Mesendoderm (in vitro differentiated cells): ENCODE data around the gene COG7.

Experiments
- DNase-seq: peaks from one replicate; pipeline ENCODE4 v3.0.0; 2013
- H2AK5ac ChIP-seq: 2 replicates; pipeline ENCODE4 v1.6.1; 2013; ENCODE audit warnings: low read length, inconsistent platforms
- H2BK120ac ChIP-seq: 2 replicates; pipeline ENCODE4 v1.6.1; 2013; ENCODE audit warnings: low read depth, mild to moderate bottlenecking, low read length, moderate library complexity, mixed read lengths
- H2BK15ac ChIP-seq: replicated peaks from 2 replicates; pipeline ENCODE4 v1.6.1; 2013; ENCODE audit warnings: low read depth, mild to moderate bottlenecking, moderate library complexity
- H2BK5ac ChIP-seq: 2 replicates; pipeline ENCODE4 v1.6.1; 2013; ENCODE audit warnings: low read length, inconsistent platforms
- H3K18ac ChIP-seq: 2 replicates; pipeline ENCODE4 v1.6.1; 2013; ENCODE audit warnings: mild to moderate bottlenecking, low read length, mixed read lengths
- H3K23ac ChIP-seq: one replicate; pipeline ENCODE4 v1.6.1; 2013; ENCODE audit warnings: low read length
- H3K27ac ChIP-seq: 2 replicates; pipeline ENCODE4 v1.5.1; 2013; ENCODE audit warnings: low read depth, mild to moderate bottlenecking, inconsistent platforms, low read length, moderate library complexity
- H3K27me3 ChIP-seq: 2 replicates; pipeline ENCODE4 v1.6.1; 2013; ENCODE audit warnings: low read length, control low read depth, mild to moderate bottlenecking, inconsistent platforms; ENCODE audit not compliant: insufficient read depth, poor library complexity
- H3K36me3 ChIP-seq: 2 replicates; pipeline ENCODE4 v1.6.1; 2013; ENCODE audit warnings: low read length, inconsistent platforms; ENCODE audit not compliant: control insufficient read depth, insufficient read depth
- H3K4ac ChIP-seq: one replicate; pipeline ENCODE4 v1.6.1; 2013; ENCODE audit warnings: low read depth, mild to moderate bottlenecking, low read length, moderate library complexity
- H3K4me1 ChIP-seq: 2 replicates; pipeline ENCODE4 v1.6.1; 2013; ENCODE audit warnings: low read depth, low read length, inconsistent platforms; ENCODE audit not compliant: control insufficient read depth
- H3K4me2 ChIP-seq: 2 replicates; pipeline ENCODE4 v1.6.1; 2013; ENCODE audit warnings: low read length
- H3K4me3 ChIP-seq: 2 replicates; pipeline ENCODE4 v1.5.1; 2013; ENCODE audit warnings: mild to moderate bottlenecking, low read length
- H3K56ac ChIP-seq: one replicate; pipeline ENCODE4 v1.6.1; 2013; ENCODE audit warnings: low read length
- H3K79me1 ChIP-seq: 2 replicates; pipeline ENCODE4 v1.6.1; 2013; ENCODE audit warnings: low read length, inconsistent platforms
- H3K79me2 ChIP-seq: 2 replicates; pipeline ENCODE4 v1.6.1; 2013; ENCODE audit warnings: mild to moderate bottlenecking, low read length; ENCODE audit not compliant: control insufficient read depth, insufficient read depth
- H3K9ac ChIP-seq: 2 replicates; pipeline ENCODE4 v1.6.1; 2013; ENCODE audit warnings: low read length, inconsistent platforms
- H4K5ac ChIP-seq: one replicate; pipeline ENCODE4 v1.6.1; 2013; ENCODE audit warnings: low read length
- H4K8ac ChIP-seq: one replicate; pipeline ENCODE4 v1.6.1; 2013; ENCODE audit warnings: low read depth, mild to moderate bottlenecking, control low read depth, low read length, moderate library complexity
- WGBS: extraction: QIAGEN DNeasy Blood & Tissue Kit; methylation state at CpG from one replicate; pipeline ENCODE4 v1.1.7; 2013; ENCODE audit warnings: low lambda C conversion rate, missing lambda C conversion rate; ENCODE audit not compliant: insufficient coverage; ENCODE audit errors: extremely low coverage; 5-methylcytosine and 5-hydroxymethylcytosine counted together

COG7 gene

DNA sequence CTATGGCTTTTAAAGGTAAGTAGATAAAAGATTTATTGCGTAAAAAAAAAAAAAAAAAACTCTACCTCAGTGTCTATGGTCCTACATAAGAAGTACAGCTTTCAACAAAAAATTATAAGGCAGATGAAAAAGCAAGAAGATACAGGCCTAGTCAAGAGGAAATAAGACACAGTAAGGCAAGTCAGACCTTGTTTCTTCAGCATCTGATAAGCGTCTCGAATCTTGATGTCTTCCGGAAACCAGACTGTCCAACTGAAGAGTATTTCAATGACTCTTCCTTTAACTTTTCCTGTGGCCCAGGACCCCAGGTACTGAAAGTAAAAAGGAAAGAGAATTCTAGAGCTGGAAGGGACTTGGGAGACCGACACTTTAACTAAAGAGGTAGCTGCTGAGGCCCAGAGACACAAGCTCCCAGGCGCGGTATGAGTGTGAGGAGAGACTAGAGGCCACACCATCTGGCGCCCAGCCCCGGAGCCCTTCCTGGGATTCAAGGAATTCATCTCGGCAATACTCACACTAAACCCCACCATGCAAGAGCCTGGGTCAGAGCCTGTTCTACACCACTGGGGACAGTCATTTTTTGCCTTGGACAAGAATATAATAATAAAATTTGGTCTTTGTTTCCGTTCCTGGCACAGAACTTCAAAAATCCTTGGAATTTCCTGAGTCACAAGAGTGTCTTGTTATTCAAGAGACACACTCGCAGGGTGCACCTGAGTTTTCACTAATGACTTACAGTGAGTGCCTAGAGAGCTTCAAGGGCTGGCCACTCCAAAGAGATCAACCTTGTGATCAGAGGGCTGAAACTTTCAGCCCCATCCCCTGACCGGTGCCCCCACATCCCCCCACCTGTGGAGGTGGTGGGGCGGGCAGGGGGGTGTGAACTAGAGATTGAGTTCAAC lies 38.8 kb upstream of the COG7 start:
- Histone ChIP-seq H3K4ac (no peak overlapping the region), H3K4me2 (no peak overlapping the region), H2BK5ac (no peak overlapping the region), H3K27me3 (no peaks in the 10 kb centered on the region), H4K5ac (no peak overlapping the region), H4K8ac (no peak overlapping the region), H3K79me2 (no peaks in the 10 kb centered on the region), H3K9ac (no peak overlapping the region), H3K79me1 (peaks cover 2% of the 10 kb centered on the region), H3K56ac (no peak overlapping the region), H2BK15ac (no peak overlapping the region), H3K23ac (no peak overlapping the region), H3K18ac (no peak overlapping the region), H2BK120ac (no peak overlapping the region), H2AK5ac (no peak overlapping the region), H3K36me3 (peaks cover 19% of the 10 kb centered on the region), H3K27ac (no peak overlapping the region), H3K4me3 (no peak overlapping the region), H3K4me1 (no peaks in the 10 kb centered on the region)
- WGBS, result no CpG with 5 or more reads among the region's 14 CpGs
- no peak for DNase-seq

DNA sequence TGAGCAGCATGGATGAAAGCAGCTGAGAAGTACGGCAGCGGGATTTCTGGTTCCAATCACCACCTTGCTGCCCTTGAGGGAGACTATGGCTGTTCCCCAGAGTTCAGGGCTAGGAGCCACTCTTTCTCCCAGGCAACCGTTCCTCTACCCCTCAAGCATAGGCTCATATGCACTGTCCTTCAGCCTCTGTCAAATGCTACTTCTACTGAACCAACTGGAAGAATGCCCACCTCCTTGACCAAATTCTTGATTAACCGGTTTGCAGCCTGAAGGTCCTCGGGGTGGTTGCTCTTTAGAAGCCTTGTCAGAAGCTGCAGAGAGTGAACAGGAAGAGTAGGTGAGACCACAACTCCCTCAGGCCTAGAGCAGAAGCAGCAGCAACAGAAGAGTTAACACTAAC lies 33.5 kb upstream of the COG7 start:
- no CpG with 5 or more reads among the region's 5 CpGs for WGBS
- H4K5ac ChIP-seq, result no peak overlapping the region
- no peak overlapping the region for H3K4me3 ChIP-seq
- H3K79me2 ChIP-seq, result no peaks in the 10 kb centered on the region
- no peaks in the 10 kb centered on the region for H3K27me3 ChIP-seq
- no peak overlapping the region for H3K27ac ChIP-seq
- H3K4me1 ChIP-seq, result no peaks in the 10 kb centered on the region
- H3K4me2 ChIP-seq, result no peak overlapping the region
- H3K36me3 ChIP-seq, result peaks cover 28% of the 10 kb centered on the region
- H3K79me1 ChIP-seq, result no peaks in the 10 kb centered on the region
- no peak overlapping the region for H2BK5ac ChIP-seq
- H2BK120ac ChIP-seq, result no peak overlapping the region
- no peak overlapping the region for H3K23ac ChIP-seq
- no peak overlapping the region for H4K8ac ChIP-seq
- no peak for DNase-seq
- H2BK15ac ChIP-seq, result no peak overlapping the region
- no peak overlapping the region for H3K18ac ChIP-seq
- H3K4ac ChIP-seq, result no peak overlapping the region
- no peak overlapping the region for H3K9ac ChIP-seq
- no peak overlapping the region for H3K56ac ChIP-seq
- no peak overlapping the region for H2AK5ac ChIP-seq

DNA sequence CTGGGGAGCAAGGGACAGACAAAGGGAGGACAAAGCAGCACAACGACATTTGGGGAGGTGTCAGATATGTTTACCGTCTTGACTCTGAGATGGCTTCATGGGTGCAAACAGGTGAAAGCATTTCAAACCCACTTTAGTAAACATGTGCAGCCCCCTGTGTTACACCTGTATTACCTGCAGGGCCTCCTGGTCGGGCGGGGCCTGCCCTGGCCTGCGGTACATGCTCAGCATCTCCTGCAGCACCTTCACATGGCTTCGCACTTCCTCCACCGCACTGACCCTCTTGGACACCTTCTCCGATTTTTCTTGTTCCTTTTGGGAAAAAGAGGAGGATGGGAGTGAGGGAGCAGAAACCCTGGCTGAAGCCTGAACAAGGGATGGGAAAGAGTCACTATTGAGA lies 32.9 kb upstream of the COG7 start:
- no peak overlapping the region for H3K4me2 ChIP-seq
- no peak overlapping the region for H2BK15ac ChIP-seq
- H3K56ac ChIP-seq, result no peak overlapping the region
- H2BK120ac ChIP-seq, result no peak overlapping the region
- no peak overlapping the region for H4K8ac ChIP-seq
- no peak overlapping the region for H3K4ac ChIP-seq
- no peak overlapping the region for H4K5ac ChIP-seq
- WGBS, result no CpG with 5 or more reads among the region's 8 CpGs
- H3K27ac ChIP-seq, result no peak overlapping the region
- H2BK5ac ChIP-seq, result no peak overlapping the region
- H3K9ac ChIP-seq, result no peak overlapping the region
- H3K27me3 ChIP-seq, result no peaks in the 10 kb centered on the region
- H3K79me1 ChIP-seq, result no peaks in the 10 kb centered on the region
- H3K36me3 ChIP-seq, result peaks cover 28% of the 10 kb centered on the region
- no peaks in the 10 kb centered on the region for H3K4me1 ChIP-seq
- no peak overlapping the region for H3K18ac ChIP-seq
- DNase-seq, result no peak
- no peaks in the 10 kb centered on the region for H3K79me2 ChIP-seq
- H3K23ac ChIP-seq, result no peak overlapping the region
- H3K4me3 ChIP-seq, result no peak overlapping the region
- no peak overlapping the region for H2AK5ac ChIP-seq

DNA sequence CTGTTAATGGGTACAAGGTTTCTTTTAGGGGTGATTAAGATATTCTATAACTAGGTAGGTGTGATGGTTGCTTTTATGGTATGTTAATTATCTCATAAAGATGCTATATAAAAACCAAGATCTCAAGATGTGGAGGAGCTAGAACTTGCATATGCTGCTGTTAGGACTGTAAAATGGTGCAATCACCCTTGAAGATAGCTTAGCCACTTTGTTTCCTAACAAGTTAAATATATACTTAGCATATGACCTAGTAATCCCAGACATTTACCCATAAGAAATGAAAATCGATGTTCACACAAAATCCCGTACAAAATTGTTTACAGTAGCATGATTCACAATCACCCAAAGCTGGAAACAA lies 32.2 kb upstream of the COG7 start:
- H3K4me3 ChIP-seq, result no peak overlapping the region
- H4K8ac ChIP-seq, result no peak overlapping the region
- no peak overlapping the region for H3K4me2 ChIP-seq
- no peak overlapping the region for H3K23ac ChIP-seq
- H3K27ac ChIP-seq, result no peak overlapping the region
- no peak overlapping the region for H4K5ac ChIP-seq
- H3K4me1 ChIP-seq, result no peaks in the 10 kb centered on the region
- H3K36me3 ChIP-seq, result peaks cover 31% of the 10 kb centered on the region
- H2AK5ac ChIP-seq, result no peak overlapping the region
- no CpG with 5 or more reads among the region's 2 CpGs for WGBS
- H2BK120ac ChIP-seq, result no peak overlapping the region
- no peak overlapping the region for H2BK5ac ChIP-seq
- H3K18ac ChIP-seq, result no peak overlapping the region
- DNase-seq, result no peak
- H3K56ac ChIP-seq, result no peak overlapping the region
- H3K27me3 ChIP-seq, result no peaks in the 10 kb centered on the region
- no peak overlapping the region for H3K4ac ChIP-seq
- no peaks in the 10 kb centered on the region for H3K79me2 ChIP-seq
- H3K9ac ChIP-seq, result no peak overlapping the region
- no peak overlapping the region for H2BK15ac ChIP-seq
- no peaks in the 10 kb centered on the region for H3K79me1 ChIP-seq

DNA sequence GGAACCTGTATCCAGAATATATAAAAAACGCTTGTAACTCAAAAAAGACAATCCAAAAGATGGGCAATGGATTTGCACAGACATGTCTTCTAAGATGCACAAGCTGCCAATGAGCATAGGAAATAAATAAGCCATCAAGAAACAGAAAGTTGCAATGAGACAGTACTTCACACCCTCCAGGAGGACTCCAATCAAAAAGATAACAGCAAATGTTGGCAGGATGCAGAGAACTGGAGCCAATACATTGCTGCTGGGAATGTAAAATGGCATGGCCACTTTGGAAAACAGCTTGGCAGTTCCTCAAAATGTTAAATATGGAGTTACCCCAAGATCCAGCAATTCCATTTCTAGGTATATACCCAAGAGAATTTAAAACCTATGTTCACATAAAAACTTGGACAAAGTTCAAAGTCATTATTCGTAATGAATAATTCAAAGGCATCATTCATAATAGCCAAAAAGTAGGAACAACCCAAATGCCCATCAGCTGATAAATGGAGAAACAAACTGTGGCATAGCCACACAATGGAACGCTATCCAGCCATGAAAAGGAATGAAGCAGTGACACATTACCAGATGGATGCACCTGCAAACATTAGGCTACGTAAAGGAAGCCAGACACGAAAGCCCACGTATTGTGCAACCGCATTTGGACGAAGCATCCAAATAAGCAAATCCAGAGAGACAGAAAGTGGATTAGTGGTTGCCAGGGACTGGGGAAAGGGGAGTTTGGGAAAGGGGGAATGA lies 31.7 kb upstream of the COG7 start:
- Histone ChIP-seq H3K9ac (no peak overlapping the region), H4K8ac (no peak overlapping the region), H3K4me2 (no peak overlapping the region), H3K79me2 (no peaks in the 10 kb centered on the region), H2BK15ac (no peak overlapping the region), H3K27ac (no peak overlapping the region), H2BK120ac (no peak overlapping the region), H3K4ac (no peak overlapping the region), H3K23ac (no peak overlapping the region), H3K4me1 (no peaks in the 10 kb centered on the region), H3K4me3 (no peak overlapping the region), H3K79me1 (no peaks in the 10 kb centered on the region), H2BK5ac (no peak overlapping the region), H3K56ac (no peak overlapping the region), H2AK5ac (no peak overlapping the region), H3K18ac (no peak overlapping the region), H4K5ac (no peak overlapping the region), H3K27me3 (no peaks in the 10 kb centered on the region), H3K36me3 (peaks cover 36% of the 10 kb centered on the region)
- WGBS, result no CpG with 5 or more reads among the region's 8 CpGs
- no peak for DNase-seq
